ENCODE data around the gene NUDT4.

DNA sequence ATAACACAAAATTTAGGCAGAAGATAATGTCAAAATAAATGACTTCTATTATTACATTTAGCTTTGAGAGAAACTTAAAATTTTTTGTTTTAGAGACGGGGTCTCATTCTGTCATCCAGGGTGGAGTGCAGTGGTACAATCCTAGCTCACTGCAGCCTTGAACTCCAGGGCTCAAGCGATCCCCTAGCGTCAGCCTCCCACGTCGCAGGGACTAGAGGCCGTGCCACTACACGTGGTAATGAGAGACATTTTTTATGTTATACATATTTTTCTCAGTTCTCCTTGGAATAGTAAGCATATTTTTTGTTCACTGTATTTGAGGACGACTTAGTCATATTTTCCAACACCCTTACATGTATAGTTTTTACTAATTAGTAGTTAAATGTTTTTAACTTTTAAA lies 21.5 kb upstream of the NUDT4 start:
- TF ChIP-seq, protein P1, sequence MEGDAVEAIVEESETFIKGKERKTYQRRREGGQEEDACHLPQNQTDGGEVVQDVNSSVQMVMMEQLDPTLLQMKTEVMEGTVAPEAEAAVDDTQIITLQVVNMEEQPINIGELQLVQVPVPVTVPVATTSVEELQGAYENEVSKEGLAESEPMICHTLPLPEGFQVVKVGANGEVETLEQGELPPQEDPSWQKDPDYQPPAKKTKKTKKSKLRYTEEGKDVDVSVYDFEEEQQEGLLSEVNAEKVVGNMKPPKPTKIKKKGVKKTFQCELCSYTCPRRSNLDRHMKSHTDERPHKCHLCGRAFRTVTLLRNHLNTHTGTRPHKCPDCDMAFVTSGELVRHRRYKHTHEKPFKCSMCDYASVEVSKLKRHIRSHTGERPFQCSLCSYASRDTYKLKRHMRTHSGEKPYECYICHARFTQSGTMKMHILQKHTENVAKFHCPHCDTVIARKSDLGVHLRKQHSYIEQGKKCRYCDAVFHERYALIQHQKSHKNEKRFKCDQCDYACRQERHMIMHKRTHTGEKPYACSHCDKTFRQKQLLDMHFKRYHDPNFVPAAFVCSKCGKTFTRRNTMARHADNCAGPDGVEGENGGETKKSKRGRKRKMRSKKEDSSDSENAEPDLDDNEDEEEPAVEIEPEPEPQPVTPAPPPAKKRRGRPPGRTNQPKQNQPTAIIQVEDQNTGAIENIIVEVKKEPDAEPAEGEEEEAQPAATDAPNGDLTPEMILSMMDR (conservative IDR thresholded peaks at IDR 0.05; ENCODE audit: low read length), result no peak
- no peak for TF ChIP-seq EZH2phosphoT487 (IDR thresholded peaks at IDR 0.05; ENCODE audit: borderline replicate concordance, low read depth, low read length)
